GM21447 (cell line): ENCODE data around the gene EGLN1.
"Not testable (repeated sequence)": the region's sequence is repeated elsewhere in the genome, so short reads cannot be mapped to it uniquely, and the experiment has no call there.

ENCODE experiments used
- ATAC-seq: cut with Tn5 transposase; IDR thresholded peaks from one replicate; pipeline ENCODE4 v1.9.1; 2021; ENCODE audit not compliant: unreplicated experiment

The EGLN1 gene

DNA sequence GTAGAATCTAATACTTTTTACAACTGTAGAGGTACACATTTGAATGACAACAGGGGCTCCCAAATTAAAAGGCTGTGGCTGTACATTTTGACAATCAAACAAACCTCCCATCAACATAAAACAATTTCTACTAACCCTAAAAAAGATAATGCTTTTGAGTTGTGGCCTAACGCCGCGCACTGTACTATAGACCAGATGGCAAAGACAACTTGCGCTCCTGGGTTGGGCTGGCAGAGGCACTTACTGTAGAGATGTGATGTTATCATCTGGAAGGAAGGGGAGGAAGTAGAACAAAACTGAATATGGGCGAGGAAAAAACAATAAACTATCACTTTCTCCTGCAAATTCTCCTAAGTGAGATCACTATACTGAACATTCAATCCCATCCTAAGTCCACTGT, 57.9 kb downstream of the EGLN1 start:
- no peak for ATAC-seq

DNA sequence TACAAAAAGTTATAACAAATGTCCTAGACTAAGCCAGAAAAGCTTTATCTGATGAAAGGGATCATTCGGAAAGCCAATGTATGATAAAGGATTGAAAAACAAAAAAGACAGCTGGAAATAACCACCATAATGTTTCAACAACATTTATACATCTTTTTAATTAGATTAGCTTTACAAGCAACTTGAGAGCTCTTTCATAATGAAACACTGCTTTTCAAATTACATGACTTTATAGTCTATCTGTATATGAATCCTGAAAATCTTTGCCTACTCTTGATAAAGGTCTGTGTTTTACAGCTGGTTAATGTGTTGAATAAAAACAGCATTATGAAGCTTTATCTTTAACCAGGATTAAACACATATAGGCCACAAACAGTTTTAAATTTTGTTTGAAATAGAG, 58.5 kb downstream of the EGLN1 start:
- ATAC-seq: no peak

DNA sequence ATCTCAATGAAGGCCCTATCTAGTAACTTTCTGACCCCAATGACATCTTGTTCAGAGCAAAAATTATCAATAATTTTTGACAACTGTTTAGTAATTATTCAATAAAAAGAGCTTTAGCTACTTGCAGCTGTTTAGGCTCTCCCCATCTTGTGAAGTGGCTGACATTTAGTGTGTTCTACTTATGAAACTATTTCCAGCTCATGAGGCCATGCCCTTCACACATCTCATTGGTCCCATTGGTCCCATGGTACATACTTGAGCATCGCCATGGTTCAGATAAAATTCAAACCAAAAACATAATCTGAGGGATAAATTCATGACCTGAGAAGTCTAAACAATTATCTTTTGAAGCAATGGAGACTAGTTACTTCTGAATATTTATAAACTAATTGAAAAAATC, 59.8 kb downstream of the EGLN1 start:
- no peak for ATAC-seq

DNA sequence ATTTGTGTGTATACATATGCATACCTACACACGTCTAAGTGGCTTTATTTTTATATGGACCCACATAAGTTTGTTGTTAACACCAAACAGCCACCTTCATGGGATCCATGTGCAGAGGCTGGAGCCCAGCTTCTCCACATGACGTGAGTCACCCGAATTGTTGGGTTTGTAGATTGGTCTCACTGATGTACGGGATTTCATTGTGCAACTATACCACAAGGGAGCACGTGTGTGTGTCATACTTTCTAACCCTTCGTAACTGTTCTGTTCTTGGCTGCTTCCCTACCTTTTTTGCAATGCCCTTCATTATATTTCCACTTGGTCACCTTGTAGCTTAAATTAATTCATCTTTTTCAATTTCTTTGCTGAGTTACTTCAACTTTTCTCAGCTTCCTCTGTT, 63.0 kb downstream of the EGLN1 start:
- no peak for ATAC-seq

DNA sequence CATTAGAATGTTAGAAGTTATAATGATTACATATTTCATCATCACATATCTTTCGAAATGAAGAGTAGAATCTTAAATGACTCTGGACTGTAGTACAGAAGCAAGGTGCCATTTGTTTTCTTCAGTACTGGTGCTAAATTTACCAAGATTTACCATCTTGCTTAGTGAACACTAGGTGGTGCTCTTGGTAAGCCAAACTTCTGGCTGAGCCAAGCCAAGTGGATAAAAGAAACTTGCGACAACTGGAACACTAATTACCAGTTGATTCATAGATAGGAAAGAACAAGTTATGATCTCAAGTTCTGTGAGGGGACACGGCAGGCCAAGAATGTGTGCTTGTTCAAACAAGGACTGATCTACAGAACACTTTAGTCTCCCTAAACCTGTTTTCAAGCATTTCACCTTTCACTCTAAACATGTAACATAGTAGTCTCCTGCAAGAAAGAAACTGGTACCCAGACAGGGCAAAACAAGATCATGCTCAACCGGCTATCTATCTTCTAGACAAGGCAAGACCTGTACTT, 64.2 kb downstream of the EGLN1 start:
- ATAC-seq: peak; percentile 69

DNA sequence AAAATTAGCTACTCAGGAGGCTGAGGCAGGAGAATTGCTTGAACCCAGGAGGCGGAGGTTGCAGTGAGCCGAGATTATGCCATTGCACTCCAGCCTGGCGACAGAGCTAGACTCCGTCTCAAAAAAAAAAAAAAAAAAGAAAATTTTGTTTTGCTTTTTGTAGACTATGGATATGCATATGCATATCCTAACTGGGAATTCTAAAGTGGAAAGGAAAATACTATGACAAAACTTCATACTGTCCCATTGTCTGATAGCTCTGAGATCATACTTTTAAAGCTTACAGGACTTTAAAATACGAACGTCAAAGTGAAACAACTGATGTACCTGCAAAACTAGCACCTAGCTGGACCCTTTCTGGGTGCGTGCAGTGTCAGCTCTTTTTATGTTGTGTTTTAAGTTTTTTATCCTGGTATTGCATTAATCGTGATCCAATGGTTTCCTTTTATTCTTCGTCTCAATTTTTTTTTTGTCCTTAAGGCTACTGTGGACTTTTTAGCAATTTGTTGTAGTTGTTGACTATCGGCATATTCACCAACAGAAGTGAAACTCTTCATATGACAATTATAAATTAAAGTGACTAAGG, 64.8 kb downstream of the EGLN1 start:
- ATAC-seq: no peak

DNA sequence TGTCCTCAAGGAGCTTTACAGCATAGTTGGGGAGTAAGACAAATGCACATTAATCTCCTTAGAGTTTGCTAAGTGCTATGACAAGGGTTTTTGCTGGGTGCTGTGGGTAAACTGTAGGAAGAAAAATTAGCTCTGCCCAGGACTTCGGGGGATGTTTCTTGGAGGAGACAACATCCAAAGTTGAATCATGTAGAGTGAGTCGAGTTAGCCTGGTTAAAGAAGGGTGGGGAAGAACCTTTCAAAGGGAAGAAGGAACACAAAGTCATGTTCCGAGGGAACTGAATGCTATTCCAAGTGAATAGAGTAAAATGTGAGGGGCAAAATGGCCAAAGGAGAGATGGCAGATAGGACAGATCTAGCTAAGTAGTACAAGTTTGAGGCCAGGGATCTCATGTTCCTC, 66.9 kb downstream of the EGLN1 start:
- ATAC-seq: no peak

DNA sequence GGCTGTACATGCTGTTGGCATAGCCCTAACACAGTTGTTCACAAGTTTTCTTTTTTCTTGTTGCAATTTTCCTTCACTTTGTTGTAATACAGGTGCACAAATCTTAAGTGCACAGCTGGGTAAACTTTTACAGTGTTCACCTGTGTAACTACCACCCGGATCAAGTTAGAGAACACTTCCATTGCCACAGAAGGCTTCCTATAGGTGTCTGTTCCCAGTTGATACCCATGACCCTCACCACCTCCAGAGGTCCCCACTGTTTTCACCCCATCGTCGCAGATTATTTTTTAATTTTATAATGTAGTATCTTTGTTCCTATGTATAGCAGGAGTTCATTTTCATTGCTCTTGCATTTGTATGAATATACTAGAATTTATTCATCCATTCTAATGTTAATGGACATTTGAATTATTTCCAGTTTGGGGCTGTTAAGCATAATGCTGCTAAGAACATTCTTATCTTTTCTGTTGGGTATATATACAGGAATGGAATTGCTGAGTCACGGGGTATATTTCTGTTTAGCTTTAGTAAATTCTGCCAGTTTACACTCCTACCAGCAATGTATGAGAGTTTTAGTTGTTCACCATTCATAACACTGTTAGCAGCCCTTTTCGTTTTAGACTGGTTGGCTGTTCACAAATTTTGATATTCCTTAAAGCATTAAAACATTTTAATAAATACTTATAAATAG, 67.6 kb downstream of the EGLN1 start:
- ATAC-seq: no peak

DNA sequence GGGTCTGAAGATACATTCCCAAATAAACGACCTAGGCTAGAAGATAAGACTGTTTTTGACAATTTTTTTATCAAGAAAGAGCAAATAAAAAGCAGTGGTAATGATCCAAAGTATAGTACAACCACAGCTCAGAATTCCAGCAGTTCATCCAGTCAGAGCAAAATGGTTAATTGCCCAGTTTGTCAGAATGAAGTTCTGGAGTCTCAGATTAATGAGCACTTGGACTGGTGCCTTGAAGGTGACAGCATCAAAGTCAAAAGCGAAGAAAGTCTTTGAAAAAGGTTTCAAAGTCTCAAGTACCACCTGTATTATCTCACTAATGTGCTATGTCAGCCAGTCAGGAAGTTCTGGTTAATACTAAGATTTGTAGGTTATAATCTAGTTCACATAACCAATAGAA, 69.0 kb downstream of the EGLN1 start:
- no peak for ATAC-seq

DNA sequence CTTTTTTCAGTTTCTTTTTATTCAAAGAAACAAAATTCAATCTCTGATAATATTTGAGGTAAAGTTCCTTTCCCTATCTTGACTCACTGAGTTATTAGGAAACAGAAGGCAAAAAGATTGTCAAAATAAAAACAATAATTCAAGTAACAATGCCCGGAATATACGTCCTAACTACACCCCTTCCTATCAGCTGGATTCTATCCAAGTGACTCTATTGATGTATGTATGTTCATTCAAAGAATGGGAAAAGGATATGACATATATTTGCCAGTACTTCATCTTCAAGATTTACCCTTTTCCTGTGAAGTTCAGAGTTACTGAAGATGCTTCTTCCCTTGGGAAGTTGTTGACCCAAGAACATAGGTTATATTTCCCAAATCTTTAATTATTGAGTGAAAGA, 70.3 kb downstream of the EGLN1 start:
- no peak for ATAC-seq

DNA sequence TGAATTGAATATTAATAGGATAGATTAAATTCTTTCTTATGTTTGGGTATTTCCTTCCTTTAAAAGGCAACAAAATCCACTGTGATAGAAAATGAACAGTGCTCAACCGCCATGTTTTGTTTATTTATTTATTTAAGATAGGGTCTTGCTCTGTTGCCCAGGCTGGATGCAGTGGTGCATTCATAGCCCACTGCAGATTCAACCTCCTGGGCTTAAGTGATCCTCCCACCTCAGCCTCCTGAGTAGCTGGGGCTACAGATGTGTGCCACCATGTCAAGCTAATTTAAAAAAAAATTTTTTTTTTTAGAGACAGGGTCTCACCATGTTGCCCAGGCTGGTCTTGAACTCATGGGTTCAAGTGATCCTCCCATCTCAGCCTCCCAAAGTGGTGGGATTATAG, 73.2 kb downstream of the EGLN1 start:
- not testable (repeated sequence) for ATAC-seq

DNA sequence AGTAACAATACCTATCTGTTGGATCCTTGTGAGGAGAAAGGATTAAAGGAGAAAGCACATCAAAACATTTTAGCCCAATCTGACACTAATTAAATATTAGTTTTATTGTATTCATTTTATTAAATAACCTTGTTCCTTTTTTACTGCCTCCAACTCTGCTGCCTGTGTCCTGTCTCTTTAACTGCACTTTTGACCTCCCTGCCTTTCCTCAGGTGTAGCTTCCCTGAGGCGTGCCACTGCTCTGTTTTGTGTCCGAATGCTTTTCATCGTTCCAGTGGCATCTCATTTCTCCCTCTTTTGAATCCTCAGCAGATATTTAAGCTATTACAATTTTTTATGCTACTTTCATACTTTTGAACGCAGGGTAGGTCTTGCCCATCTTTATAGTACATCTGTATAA, 73.6 kb downstream of the EGLN1 start:
- ATAC-seq: no peak

DNA sequence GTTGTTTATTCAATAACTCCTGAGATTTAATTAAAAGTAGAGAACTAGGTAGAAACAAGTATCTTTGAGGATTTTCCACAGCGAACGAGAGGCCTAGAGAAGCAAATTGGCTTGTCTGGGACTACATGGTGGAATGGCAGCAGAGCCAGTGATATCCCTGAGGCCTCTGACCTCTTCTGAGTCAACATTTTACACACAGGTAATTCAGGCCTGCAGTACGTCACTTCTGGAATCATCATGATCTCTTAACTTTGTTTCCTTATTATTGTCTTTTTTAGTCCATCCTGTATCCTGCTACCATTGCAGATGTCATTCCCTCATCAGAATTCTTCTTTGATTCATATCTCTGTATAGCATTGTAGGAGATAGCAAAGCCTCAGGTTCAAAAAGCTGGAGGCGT, 74.1 kb downstream of the EGLN1 start:
- no peak for ATAC-seq

DNA sequence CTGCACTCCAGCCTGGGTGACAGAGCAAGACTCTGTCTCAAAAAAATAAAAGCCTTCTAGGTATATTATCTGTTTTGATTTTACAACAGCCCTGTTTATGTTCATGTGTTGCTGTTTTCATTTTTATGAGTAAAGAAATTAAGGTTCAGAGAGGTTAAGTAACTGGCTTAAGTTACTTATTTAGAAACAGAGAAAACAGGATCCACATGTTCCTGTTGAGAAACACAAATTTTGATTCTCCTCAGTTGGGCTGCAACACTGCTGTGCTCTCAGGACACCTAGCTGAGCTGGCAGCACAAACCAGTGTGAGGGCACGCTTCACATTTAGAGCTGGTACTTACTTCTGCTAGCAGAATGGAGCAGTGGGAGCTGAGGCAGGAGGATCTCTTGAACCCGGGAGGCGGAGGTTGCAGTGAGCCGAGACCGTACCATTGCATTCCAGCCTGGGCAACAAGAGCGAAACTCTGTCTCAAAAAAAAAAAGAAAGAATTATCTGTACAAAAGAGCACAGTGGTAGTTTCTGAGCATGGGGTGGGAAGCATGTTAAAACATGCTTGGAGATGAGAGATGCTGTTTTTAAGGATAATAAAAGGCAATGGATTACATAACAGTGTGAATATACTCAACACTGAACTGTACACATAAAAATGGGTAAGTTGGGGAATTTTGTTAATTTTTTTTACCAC, 81.6 kb downstream of the EGLN1 start:
- ATAC-seq: no peak

DNA sequence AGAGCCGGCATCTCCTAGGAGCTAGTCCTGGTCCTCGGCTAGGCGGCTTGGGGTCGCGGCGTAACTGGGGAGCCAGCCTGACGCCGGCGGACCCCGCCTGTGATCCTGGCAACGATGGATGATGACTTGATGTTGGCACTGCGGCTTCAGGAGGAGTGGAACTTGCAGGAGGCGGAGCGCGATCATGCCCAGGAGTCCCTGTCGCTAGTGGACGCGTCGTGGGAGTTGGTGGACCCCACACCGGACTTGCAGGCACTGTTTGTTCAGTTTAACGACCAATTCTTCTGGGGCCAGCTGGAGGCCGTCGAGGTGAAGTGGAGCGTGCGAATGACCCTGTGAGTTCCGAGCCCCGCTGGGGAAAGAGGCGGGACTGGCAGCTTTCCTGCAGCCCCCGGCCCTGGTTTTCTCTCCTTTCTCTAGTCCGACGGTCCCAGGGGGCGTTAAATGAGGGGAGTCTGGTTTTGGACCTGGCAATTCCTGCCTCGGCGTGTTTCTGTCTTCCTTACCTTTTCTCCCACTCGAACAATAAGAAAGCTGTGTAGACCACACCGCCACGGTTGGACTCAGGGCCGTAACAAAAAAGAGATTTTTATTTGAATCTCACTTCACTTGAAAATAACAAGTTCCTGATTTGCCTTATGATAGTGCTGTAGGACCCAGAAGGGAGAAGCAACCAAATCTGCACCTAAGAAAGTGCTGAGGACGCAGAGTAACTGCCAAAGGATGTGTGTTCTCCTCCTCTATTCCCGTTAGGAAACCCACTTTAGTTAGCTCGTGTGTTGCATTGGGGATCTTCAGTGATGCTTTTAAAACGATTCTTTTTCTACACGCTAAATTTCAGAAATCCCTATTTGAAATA, 83.6 kb downstream of the EGLN1 start, which contains the start of gene SPRTN:
SPRTN (plus strand) TSS at position 24 of the 859 bp plus-strand sequence; CDS start at position 115, 91 bp downstream.
- ATAC-seq: peak; percentile 12

DNA sequence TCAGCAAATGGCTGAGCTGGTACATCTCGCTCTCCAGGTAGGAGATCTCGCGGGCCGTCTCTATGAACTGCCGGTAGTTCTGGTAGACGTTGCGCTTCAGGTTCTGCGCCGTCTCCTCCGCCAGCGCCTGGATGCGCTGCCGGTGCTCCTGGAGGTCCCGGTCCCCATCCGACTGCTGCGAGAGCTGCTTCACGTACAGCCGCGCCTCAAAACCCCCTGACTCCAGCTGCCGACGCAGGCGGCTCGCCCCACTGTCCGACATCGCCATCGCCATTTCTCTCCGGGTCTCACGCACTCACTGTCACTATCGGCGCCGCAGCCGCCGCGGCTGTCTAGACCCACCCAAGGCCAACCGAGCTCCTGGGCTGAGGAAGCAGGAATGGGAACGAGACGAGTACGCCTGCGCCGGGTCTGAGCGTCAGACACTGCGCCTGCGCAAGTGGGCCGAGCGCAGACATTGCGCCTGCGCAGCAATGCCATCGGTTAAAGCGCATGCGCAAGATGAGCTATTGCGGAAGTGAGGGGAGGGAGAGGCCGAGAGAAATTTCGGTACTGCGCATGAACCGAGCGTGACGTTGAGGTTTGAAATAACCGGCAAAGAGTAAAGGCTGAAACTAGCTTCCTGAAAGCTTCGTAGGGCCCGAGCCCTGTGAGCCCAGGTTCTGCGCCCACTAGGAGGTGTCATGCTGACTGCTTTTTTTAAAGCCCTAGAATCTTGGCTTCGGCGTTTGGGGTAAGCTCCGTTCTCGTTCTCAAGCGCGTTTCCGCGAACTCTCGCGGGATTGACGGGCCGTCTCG, 84.4 kb downstream of the EGLN1 start, which contains the start of gene EXOC8:
EXOC8 (minus strand) TSS at position 381 of the 798 bp plus-strand sequence; CDS start at position 274, 107 bp downstream.
- ATAC-seq: peak; percentile 70

DNA sequence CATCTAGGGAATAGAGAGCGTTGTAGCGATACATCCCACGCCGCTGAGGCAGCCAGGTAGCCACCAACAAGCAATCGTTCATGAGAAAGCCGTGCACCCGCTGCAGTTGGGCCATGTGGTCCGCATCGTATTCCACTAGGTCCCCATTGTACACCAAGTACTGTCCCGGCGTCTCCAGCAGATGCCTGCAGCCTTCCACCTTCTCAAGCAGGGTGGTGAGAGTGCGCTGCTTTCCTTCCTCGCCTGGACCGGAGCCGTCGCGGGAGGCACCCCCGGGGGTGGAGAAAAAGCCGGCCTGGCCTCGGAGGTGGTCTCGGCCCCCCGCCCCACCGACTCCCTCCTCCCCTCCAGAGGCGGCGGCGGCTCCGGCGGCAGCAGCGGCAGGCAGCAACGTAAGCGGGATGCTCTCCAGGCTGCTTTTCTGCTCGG, 85.0 kb downstream of the EGLN1 start:
- ATAC-seq: peak; percentile 14

DNA sequence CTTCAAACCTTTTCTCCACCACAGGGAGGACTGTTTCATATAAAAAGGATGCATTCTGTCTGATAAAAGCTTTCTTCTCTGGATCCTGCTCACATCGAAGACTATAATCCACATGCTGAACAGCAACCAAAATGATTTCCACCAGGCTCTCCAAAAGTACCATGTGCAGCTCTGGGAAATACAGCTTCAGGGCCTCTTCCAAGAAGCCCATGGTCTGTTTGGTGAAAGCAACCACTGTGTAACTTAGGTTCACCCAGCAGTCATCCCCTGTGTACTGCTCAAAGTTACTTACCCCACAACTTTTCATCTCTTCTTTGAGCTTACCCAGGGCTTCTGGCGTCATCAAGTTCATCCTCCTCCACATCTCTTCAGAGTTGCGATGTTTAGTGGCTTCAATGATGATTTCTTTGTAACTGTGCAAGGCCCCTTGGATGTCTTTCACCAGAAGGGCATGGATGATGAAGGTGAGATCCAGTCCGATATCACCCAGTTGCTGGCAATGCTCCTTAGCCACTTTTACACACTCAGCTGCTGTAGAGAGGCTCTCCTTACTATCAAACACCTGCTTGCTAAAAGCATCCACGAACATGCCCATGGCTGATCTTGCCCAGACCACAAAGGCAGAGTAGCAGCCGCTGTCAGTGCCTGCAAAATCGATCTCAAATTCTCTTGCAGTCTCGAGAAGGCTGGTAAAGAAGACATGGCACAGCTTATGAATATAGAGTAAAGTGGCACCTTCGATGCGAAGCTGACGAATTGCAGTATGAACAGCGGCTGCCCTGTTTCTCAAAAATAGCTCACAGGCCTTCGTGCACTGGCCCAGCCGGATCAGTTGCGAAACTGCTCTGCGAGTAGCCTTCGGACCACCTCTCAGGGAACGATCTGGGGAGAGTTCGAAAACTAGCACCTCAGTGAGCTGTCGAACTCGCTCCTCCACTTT, 86.2 kb downstream of the EGLN1 start:
- ATAC-seq: no peak

DNA sequence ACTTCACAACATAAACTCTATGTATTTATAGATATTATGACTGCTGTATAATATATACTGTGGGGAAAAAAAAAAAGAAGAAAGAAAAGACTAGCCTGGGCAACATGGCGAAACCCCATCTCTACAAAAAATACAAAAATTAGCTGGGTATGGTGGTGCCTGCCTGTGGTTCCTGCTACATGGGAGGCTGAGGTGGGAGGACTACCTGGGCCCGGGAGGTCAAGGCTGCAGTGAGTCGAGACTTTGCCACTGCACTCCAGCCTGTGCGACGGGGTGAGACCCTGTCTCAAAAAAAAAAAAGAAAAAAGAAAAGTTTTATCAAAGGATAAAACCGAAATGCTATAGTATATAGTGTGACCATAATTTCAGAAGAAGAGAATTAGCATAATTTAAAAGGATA, 87.1 kb downstream of the EGLN1 start:
- ATAC-seq: no peak
